Erythroblast (primary cell): Measurements from ENCODE around the gene ATRX.

ENCODE experiments used
- GATA1 ChIP-seq: IDR thresholded peaks from 2 replicates; pipeline ENCODE4 v1.6.1; 2011; ENCODE audit warnings: low read depth, mild to moderate bottlenecking, control low read depth, low read length, moderate library complexity
- POLR2A ChIP-seq: IDR thresholded peaks from 2 replicates; pipeline ENCODE4 v1.6.1; 2011; ENCODE audit warnings: mild to moderate bottlenecking, low read length

DNA sequence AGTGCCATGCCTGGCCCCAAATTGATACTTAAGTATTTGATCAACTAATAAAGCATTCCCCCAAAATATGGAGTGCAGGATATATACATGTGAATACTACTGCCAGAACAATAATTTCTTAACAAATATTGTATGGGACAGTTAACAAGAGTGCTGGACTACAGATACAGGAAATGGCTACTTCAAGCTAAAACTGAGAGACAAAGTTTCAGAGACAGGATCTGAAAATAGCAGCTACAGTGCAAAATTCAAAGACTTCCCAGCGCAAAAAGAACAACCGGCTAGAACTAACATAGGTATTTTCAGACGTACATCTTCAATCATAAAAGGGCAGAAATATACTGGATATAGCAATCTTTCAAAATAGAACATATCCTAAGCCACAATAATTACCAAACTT, 6.3 kb downstream of the ATRX start:
- no peak for TF ChIP-seq POLR2A
- no peak for TF ChIP-seq GATA1
